Liver (tissue), 9 donors: ENCODE data around the gene CCR6. TPM values are rescaled to one million over a fixed set of nuclear protein-coding genes. Genes with fewer than 3 reads are reported as not detected.

Experiments used
- DNase-seq: peaks from one replicate; pipeline ENCODE4 v3.0.0-alpha.2; 2017; ENCODE audit warnings: low spot score
- H3K27ac ChIP-seq, 2 donors: one replicate each; pipeline ENCODE4 v1.7.0; 2013; ENCODE audit warnings: inconsistent platforms in 2 of 2, low read length in 2 of 2, control low read depth in 1 of 2, low read depth in 1 of 2, mild to moderate bottlenecking in 1 of 2
- H3K27me3 ChIP-seq, 4 donors: one replicate each; pipeline versions ENCODE4 v1.6.1 to v1.7.0; 2013; ENCODE audit warnings: low read length in 3 of 4, inconsistent platforms in 1 of 4, mild to moderate bottlenecking in 1 of 4, moderate library complexity in 1 of 4; ENCODE audit not compliant: control insufficient read depth in 4 of 4, insufficient read depth in 4 of 4
- H3K36me3 ChIP-seq, 4 donors: one replicate each; pipeline versions ENCODE4 v1.6.1 to v1.7.0; 2013; ENCODE audit warnings: low read length in 3 of 4, mild to moderate bottlenecking in 3 of 4, low read depth in 1 of 4, moderate library complexity in 1 of 4; ENCODE audit not compliant: control insufficient read depth in 4 of 4, insufficient read depth in 3 of 4
- H3K4me1 ChIP-seq, 4 donors: one replicate each; pipeline versions ENCODE4 v1.6.1 to v1.7.0; 2013; ENCODE audit warnings: low read length in 3 of 4, mild to moderate bottlenecking in 3 of 4, moderate library complexity in 1 of 4; ENCODE audit not compliant: control insufficient read depth in 4 of 4, insufficient read depth in 4 of 4
- H3K4me3 ChIP-seq, 3 donors: one replicate each; pipeline versions ENCODE4 v1.6.1 to v1.7.0; 2013; ENCODE audit warnings: low read length in 3 of 3, control low read depth in 1 of 3, low read depth in 1 of 3, mild to moderate bottlenecking in 1 of 3
- H3K9ac ChIP-seq, 2 donors: one replicate each; pipeline ENCODE4 v1.7.0; 2013; ENCODE audit warnings: low read length in 2 of 2, mild to moderate bottlenecking in 2 of 2, moderate library complexity in 2 of 2, control low read depth in 1 of 2, low read depth in 1 of 2
- H3K9me3 ChIP-seq, 4 donors: one replicate each; pipeline versions ENCODE4 v1.6.1 to v1.7.0; 2013; ENCODE audit warnings: low read length in 3 of 4; ENCODE audit not compliant: control insufficient read depth in 4 of 4
- ATF3 ChIP-seq: IDR thresholded peaks from 2 replicates; pipeline ENCODE4 v1.6.1; 2016; ENCODE audit warnings: antibody characterized with exemption
- EGR1 ChIP-seq, 2 donors: IDR thresholded peaks; 2 replicates each; pipeline ENCODE4 v1.6.1; 2016 to 2018; ENCODE audit warnings: antibody characterized with exemption in 2 of 2, low read depth in 2 of 2
- FOXA1 ChIP-seq: IDR thresholded peaks from 2 replicates; pipeline ENCODE4 v1.6.1; 2016; ENCODE audit warnings: antibody characterized with exemption
- HNF4A ChIP-seq, 2 donors: conservative IDR thresholded peaks; 2 replicates each; pipeline ENCODE4 v1.6.1; 2016; ENCODE audit warnings: antibody characterized with exemption in 2 of 2, mild to moderate bottlenecking in 2 of 2
- JUND ChIP-seq, 2 donors: IDR thresholded peaks; 2 replicates each; pipeline ENCODE4 v1.6.1; 2016; ENCODE audit warnings: antibody characterized with exemption in 2 of 2
- NR2F2 ChIP-seq: IDR thresholded peaks from 2 replicates; pipeline ENCODE4 v1.6.1; 2016; ENCODE audit warnings: antibody characterized with exemption
- RAD21 ChIP-seq, 2 donors: IDR thresholded peaks; 2 replicates each; pipeline ENCODE4 v1.6.1; 2016; ENCODE audit warnings: antibody characterized with exemption in 2 of 2, mild to moderate bottlenecking in 2 of 2
- REST ChIP-seq: IDR thresholded peaks from 2 replicates; pipeline ENCODE4 v1.6.1; 2016; ENCODE audit warnings: antibody characterized with exemption, mild to moderate bottlenecking
- SP1 ChIP-seq: IDR thresholded peaks from 2 replicates; pipeline ENCODE4 v1.6.1; 2018; ENCODE audit warnings: antibody characterized with exemption, mild to moderate bottlenecking
- TAF1 ChIP-seq: conservative IDR thresholded peaks from 2 replicates; pipeline ENCODE4 v1.6.1; 2016; ENCODE audit warnings: antibody characterized with exemption, mild to moderate bottlenecking
- YY1 ChIP-seq: IDR thresholded peaks from 2 replicates; pipeline ENCODE4 v1.6.1; 2016; ENCODE audit warnings: antibody characterized with exemption, mild to moderate bottlenecking
- WGBS: extraction: QIAGEN DNeasy Blood & Tissue Kit; methylation state at CpG from one replicate; pipeline ENCODE4 v1.1.7; 2013; 5-methylcytosine and 5-hydroxymethylcytosine counted together
- polyA plus RNA-seq, 2 donors: library from polyadenylated mRNA; stranded (reverse) in 1 of 2; unstranded in 1 of 2; fragments of 200-250 nt in 1 of 2; fragments of >200 nt in 1 of 2; fragmentation: Nextera tagmentation in 1 of 2; extraction: Ambion mirVana in 1 of 2; gene quantifications; one replicate each; pipeline versions ENCODE4 v1.2.1 to v1.2.3, GENCODE V29; 2013 to 2015
- total RNA-seq, 2 donors: library from RNA; depleted of rRNA; stranded (reverse); fragments of >200 nt; gene quantifications; one replicate each; pipeline ENCODE4 v1.2.3, GENCODE V29; 2014
- TF ChIP-seq, protein P1 (sequence below): fragments of 150-350 bp; IDR thresholded peaks from 2 replicates; pipeline ENCODE4 v1.5.1; 2017; ENCODE audit warnings: improper control_type of control experiment, low read depth, low read length; ENCODE audit not compliant: missing input control
- TF ChIP-seq, protein P2 (sequence below): IDR thresholded peaks from 2 replicates; pipeline ENCODE4 v1.6.1; 2016; ENCODE audit warnings: antibody characterized with exemption
- TF ChIP-seq, protein P3 (sequence below): IDR thresholded peaks from 2 replicates; pipeline ENCODE4 v1.6.1; 2016; ENCODE audit warnings: antibody characterized with exemption
- donor health status: healthy.
- donor health status: healthy.
- donor health status: healthy.
- donor health status: healthy.
- donor health status: healthy.

Gene CCR6
- total and polyA plus RNA-seq, 4 donors = 0.02 to 8.4 TPM; not detected in 2

GRCh38 chr6:167093406-167093921 is 29.4 kb upstream of the CCR6 start:
- 94% methylated on average over 20 of the region's 20 CpGs for WGBS

More at GRCh38 chr6:167093406-167093921, 29.4 kb upstream of the CCR6 start:
- no peak for DNase-seq
- no peak overlapping the region for H3K27ac ChIP-seq
- no peaks in the 10 kb centered on the region for H3K4me1 ChIP-seq
- H3K27me3 ChIP-seq = no peaks in the 10 kb centered on the region
- TF ChIP-seq, protein P1, sequence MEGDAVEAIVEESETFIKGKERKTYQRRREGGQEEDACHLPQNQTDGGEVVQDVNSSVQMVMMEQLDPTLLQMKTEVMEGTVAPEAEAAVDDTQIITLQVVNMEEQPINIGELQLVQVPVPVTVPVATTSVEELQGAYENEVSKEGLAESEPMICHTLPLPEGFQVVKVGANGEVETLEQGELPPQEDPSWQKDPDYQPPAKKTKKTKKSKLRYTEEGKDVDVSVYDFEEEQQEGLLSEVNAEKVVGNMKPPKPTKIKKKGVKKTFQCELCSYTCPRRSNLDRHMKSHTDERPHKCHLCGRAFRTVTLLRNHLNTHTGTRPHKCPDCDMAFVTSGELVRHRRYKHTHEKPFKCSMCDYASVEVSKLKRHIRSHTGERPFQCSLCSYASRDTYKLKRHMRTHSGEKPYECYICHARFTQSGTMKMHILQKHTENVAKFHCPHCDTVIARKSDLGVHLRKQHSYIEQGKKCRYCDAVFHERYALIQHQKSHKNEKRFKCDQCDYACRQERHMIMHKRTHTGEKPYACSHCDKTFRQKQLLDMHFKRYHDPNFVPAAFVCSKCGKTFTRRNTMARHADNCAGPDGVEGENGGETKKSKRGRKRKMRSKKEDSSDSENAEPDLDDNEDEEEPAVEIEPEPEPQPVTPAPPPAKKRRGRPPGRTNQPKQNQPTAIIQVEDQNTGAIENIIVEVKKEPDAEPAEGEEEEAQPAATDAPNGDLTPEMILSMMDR = no peak
- TF ChIP-seq NR2F2 = no peak
- TF ChIP-seq, protein P2, sequence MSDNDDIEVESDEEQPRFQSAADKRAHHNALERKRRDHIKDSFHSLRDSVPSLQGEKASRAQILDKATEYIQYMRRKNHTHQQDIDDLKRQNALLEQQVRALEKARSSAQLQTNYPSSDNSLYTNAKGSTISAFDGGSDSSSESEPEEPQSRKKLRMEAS = no peak
- TF ChIP-seq HNF4A (conservative IDR thresholded peaks at IDR 0.05) = no peak
- TF ChIP-seq EGR1 (IDR thresholded peaks at IDR 0.05; ENCODE audit: low read depth in 2 of 2) = no peak
- TF ChIP-seq, protein P3, sequence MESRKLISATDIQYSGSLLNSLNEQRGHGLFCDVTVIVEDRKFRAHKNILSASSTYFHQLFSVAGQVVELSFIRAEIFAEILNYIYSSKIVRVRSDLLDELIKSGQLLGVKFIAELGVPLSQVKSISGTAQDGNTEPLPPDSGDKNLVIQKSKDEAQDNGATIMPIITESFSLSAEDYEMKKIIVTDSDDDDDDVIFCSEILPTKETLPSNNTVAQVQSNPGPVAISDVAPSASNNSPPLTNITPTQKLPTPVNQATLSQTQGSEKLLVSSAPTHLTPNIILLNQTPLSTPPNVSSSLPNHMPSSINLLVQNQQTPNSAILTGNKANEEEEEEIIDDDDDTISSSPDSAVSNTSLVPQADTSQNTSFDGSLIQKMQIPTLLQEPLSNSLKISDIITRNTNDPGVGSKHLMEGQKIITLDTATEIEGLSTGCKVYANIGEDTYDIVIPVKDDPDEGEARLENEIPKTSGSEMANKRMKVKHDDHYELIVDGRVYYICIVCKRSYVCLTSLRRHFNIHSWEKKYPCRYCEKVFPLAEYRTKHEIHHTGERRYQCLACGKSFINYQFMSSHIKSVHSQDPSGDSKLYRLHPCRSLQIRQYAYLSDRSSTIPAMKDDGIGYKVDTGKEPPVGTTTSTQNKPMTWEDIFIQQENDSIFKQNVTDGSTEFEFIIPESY = no peak
- no peak for TF ChIP-seq TAF1
- no peak for TF ChIP-seq FOXA1
- no peak for TF ChIP-seq REST
- no peak for TF ChIP-seq RAD21 (IDR thresholded peaks at IDR 0.05)
- no peak for TF ChIP-seq ATF3
- no peak for TF ChIP-seq YY1
- TF ChIP-seq JUND (IDR thresholded peaks at IDR 0.05) = no peak
- TF ChIP-seq SP1 = no peak
- H3K9me3 ChIP-seq = no peaks in the 10 kb centered on the region
- no peak overlapping the region for H3K9ac ChIP-seq
- H3K4me3 ChIP-seq = no peak overlapping the region
- no peaks in the 10 kb centered on the region for H3K36me3 ChIP-seq
